Measurements from ENCODE around the gene GLMP.

Gene GLMP

DNA sequence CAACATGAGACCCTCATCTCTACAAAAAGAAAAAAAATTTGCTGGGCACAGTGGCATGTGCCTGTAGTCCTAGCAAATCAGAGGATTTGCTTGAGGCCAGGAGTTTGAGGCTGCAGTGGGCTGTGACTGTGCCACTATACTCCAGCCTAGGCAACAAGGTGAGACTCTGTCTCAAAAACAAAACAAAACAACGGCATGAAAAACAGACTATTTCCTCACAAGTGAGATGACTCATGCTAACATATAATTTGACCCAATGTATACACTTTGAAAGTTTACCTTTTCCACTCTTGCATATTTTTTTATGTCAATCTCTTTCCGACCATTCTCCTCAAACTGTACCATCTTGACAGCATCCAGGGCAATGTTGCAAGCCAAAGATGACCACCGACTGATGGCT, 25.1 kb upstream of the GLMP start:
- Histone ChIP-seq H3K27ac (no peak overlapping the region), H4K20me1 (peaks cover 7 to 100% (median 89%) of the 10 kb centered on the region in 11 experiments; a peak in 20 of 22 replicates), H3K4me2 (no peak overlapping the region), H3K9ac (no peak overlapping the region), H3K36me3 (peaks cover 98 to 100% (median 100%) of the 10 kb centered on the region in 11 experiments), H3K4me3 (no peak overlapping the region), H3K4me1 (no peaks in the 10 kb centered on the region), H3K27me3 (no peaks in the 10 kb centered on the region), H3K9me3 (replicated peaks in 1 of 11) (no peaks in the 10 kb centered on the region)
- TF ChIP-seq Cebpa-rat (IDR thresholded peaks at IDR 0.05) = no peak

GRCh38 chr1:156319664-156320063, 24.2 kb upstream of the GLMP start:
- H3K27me3 ChIP-seq = no peaks in the 10 kb centered on the region
- peaks cover 7 to 100% (median 85%) of the 10 kb centered on the region in 11 experiments; a peak in 20 of 22 replicates for H4K20me1 ChIP-seq
- H3K4me3 ChIP-seq = no peak overlapping the region
- H3K4me1 ChIP-seq = no peaks in the 10 kb centered on the region; a peak in 1 of 20 replicates
- no peak for TF ChIP-seq Cebpa-rat (IDR thresholded peaks at IDR 0.05)
- no peak overlapping the region for H3K27ac ChIP-seq
- H3K9me3 ChIP-seq (replicated peaks in 1 of 11) = no peaks in the 10 kb centered on the region
- H3K36me3 ChIP-seq = peaks cover 98 to 100% (median 100%) of the 10 kb centered on the region in 11 experiments
- peak overlapping the region in 1 of 11 experiments; percentile 1; a peak in 2 of 22 replicates for H3K9ac ChIP-seq
- H3K4me2 ChIP-seq = no peak overlapping the region

DNA sequence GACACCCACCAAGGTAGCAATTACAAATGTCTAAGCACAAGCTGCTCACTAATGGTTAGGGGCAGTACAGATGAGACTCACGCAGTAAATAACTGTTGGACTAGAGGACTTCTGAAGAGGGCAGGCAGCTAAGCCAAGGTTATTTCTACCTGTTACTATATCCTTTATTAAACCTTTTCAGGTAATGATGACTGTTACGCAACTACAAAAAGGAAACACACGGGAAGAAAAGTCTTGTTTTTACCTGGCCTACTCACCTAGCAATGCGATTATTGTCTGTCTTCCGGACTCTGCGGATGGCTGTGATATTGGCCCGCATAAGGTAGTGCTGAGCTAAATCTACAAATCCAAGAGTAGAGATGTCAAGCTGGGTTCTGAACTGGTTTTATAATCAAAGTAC, 21.4 kb upstream of the GLMP start:
- Histone ChIP-seq H3K4me2 (no peak overlapping the region), H3K36me3 (peaks cover 99 to 100% (median 100%) of the 10 kb centered on the region in 11 experiments), H3K9ac (no peak overlapping the region), H3K4me3 (no peak overlapping the region), H3K4me1 (peaks cover 0 to 14% (median 8%) of the 10 kb centered on the region in 10 experiments; a peak in 14 of 20 replicates), H4K20me1 (peaks cover 7 to 100% (median 74%) of the 10 kb centered on the region in 11 experiments; a peak in 20 of 22 replicates), H3K9me3 (replicated peaks in 1 of 11) (no peaks in the 10 kb centered on the region), H3K27ac (no peak overlapping the region), H3K27me3 (no peaks in the 10 kb centered on the region)
- TF ChIP-seq Cebpa-rat (IDR thresholded peaks at IDR 0.05) = peak in 5 of 11 experiments; percentile 5 to 63 (median 53); a peak in 6 of 22 replicates

GRCh38 chr1:156310962-156311361, 15.5 kb upstream of the GLMP start:
- Histone ChIP-seq H3K4me2 (peak overlapping the region in 7 of 11 experiments; percentile 23 to 63 (median 36); a peak in 11 of 22 replicates), H3K4me1 (peaks cover 0 to 29% (median 21%) of the 10 kb centered on the region in 10 experiments; a peak in 16 of 20 replicates), H3K27ac (peak overlapping the region in 8 of 11 experiments; percentile 8 to 61 (median 53); a peak in 14 of 22 replicates), H3K27me3 (no peaks in the 10 kb centered on the region), H3K9me3 (replicated peaks in 1 of 11) (no peaks in the 10 kb centered on the region), H3K36me3 (peaks cover 99 to 100% (median 100%) of the 10 kb centered on the region in 11 experiments), H3K9ac (peak overlapping the region in 2 of 11 experiments; percentile 9 to 36; a peak in 2 of 22 replicates), H4K20me1 (peaks cover 0 to 99% (median 47%) of the 10 kb centered on the region in 11 experiments; a peak in 16 of 22 replicates), H3K4me3 (no peak overlapping the region)
- peak in 9 of 11 experiments; percentile 46 to 85 (median 76); a peak in 13 of 22 replicates for TF ChIP-seq Cebpa-rat (IDR thresholded peaks at IDR 0.05)

- Histone ChIP-seq H3K4me3 (no peak overlapping the region), H3K36me3 (peaks cover 96 to 100% (median 99%) of the 10 kb centered on the region in 11 experiments), H3K27me3 (no peaks in the 10 kb centered on the region), H4K20me1 (peaks cover 0 to 78% (median 40%) of the 10 kb centered on the region in 11 experiments; a peak in 16 of 22 replicates), H3K4me2 (no peak overlapping the region), H3K27ac (no peak overlapping the region), H3K4me1 (peaks cover 0 to 27% (median 21%) of the 10 kb centered on the region in 10 experiments; a peak in 16 of 20 replicates), H3K9ac (no peak overlapping the region), H3K9me3 (replicated peaks in 1 of 11) (no peaks in the 10 kb centered on the region)
- TF ChIP-seq Cebpa-rat (IDR thresholded peaks at IDR 0.05) = no peak
These were observed 12.6 kb upstream of the GLMP start for GRCh38 chr1:156308078-156308477.

DNA sequence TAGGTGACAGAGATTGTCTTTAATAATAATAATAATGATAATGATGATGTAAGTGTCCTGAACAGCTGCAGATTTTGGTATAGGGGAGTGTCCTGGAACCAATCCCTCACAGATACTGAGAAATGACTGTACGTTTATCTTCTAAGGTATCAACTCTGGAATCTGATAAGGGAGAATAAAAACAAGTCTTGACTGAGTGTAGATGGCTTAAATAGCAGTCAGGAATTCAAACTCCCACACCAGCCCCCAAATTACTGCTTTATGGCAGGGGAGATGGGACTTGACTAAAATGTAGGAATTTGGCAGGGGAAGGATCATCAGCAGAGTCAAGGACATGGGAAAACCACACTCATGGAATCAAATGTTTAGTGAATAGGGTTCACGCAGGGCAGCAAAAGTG, 9.7 kb upstream of the GLMP start:
- no peak overlapping the region for H3K4me2 ChIP-seq
- H3K4me3 ChIP-seq = no peak overlapping the region
- H3K9ac ChIP-seq = no peak overlapping the region
- H3K9me3 ChIP-seq (replicated peaks in 1 of 11) = no peaks in the 10 kb centered on the region
- H4K20me1 ChIP-seq = peaks cover 0 to 54% (median 22%) of the 10 kb centered on the region in 11 experiments; a peak in 12 of 22 replicates
- H3K27me3 ChIP-seq = no peaks in the 10 kb centered on the region
- no peak overlapping the region for H3K27ac ChIP-seq
- TF ChIP-seq Cebpa-rat (IDR thresholded peaks at IDR 0.05) = no peak
- no peaks in the 10 kb centered on the region for H3K4me1 ChIP-seq
- H3K36me3 ChIP-seq = peaks cover 68 to 85% (median 76%) of the 10 kb centered on the region in 11 experiments

- Histone ChIP-seq H3K4me3 (no peak overlapping the region), H3K9me3 (replicated peaks in 1 of 11) (no peaks in the 10 kb centered on the region), H3K4me1 (no peaks in the 10 kb centered on the region), H3K4me2 (no peak overlapping the region), H3K27me3 (no peaks in the 10 kb centered on the region), H4K20me1 (peaks cover 0 to 39% (median 8%) of the 10 kb centered on the region in 11 experiments; a peak in 8 of 22 replicates), H3K27ac (no peak overlapping the region), H3K36me3 (peaks cover 48 to 65% (median 57%) of the 10 kb centered on the region in 11 experiments), H3K9ac (no peak overlapping the region)
- TF ChIP-seq Cebpa-rat (IDR thresholded peaks at IDR 0.05) = no peak
These were observed 7.8 kb upstream of the GLMP start for GRCh38 chr1:156303241-156303640.

- H3K9me3 ChIP-seq (replicated peaks in 1 of 11) = no peaks in the 10 kb centered on the region
- H3K4me3 ChIP-seq = no peak within 1 kb of the TSS
- H3K4me1 ChIP-seq = peaks cover 0 to 9% (median 0%) of the 10 kb centered on the region in 10 experiments; a peak in 5 of 20 replicates
- TF ChIP-seq Cebpa-rat (IDR thresholded peaks at IDR 0.05) = no peak
- H3K36me3 ChIP-seq = peaks cover 7 to 22% (median 14%) of the 10 kb centered on the region in 11 experiments
- H3K27me3 ChIP-seq = no peaks in the 10 kb centered on the region
- H4K20me1 ChIP-seq = peaks cover 0 to 14% (median 0%) of the 10 kb centered on the region in 11 experiments; a peak in 4 of 22 replicates
- H3K27ac ChIP-seq = no peak within 1 kb of the TSS
- H3K4me2 ChIP-seq = no peak within 1 kb of the TSS
- H3K9ac ChIP-seq = no peak within 1 kb of the TSS
These were observed 3.4 kb upstream of the GLMP start, which contains the start of gene VHLL for GRCh38 chr1:156298852-156299357. TSS of gene VHLL (minus strand) at chr1:156299307. CDS start at chr1:156299189, 118 bp downstream.

- H3K4me2 ChIP-seq = no peak overlapping the region
- peaks cover 7 to 34% (median 16%) of the 10 kb centered on the region in 11 experiments; a peak in 17 of 22 replicates for H3K36me3 ChIP-seq
- H3K4me1 ChIP-seq = peaks cover 0 to 16% (median 0%) of the 10 kb centered on the region in 10 experiments; a peak in 5 of 20 replicates
- H3K27ac ChIP-seq = no peak overlapping the region
- H4K20me1 ChIP-seq = peaks cover 0 to 7% (median 0%) of the 10 kb centered on the region in 11 experiments; a peak in 2 of 22 replicates
- H3K27me3 ChIP-seq = no peaks in the 10 kb centered on the region
- H3K9me3 ChIP-seq (replicated peaks in 1 of 11) = no peaks in the 10 kb centered on the region
- TF ChIP-seq Cebpa-rat (IDR thresholded peaks at IDR 0.05) = no peak
- H3K4me3 ChIP-seq = no peak overlapping the region
- no peak overlapping the region for H3K9ac ChIP-seq
These were observed 1.6 kb downstream of the GLMP start for GRCh38 chr1:156293895-156294294.

Measured in BLaER1 treated with 17β-estradiol and CSF1 and Interleukin-3, amounts not matched to agents 10 nM and 100 nM (cell line).